SU-DHL-6 (cell line): ENCODE data around the gene PECR.

Experiments
- CTCF ChIP-seq: fragments of 200-600 bp; sonication (generic); IDR thresholded peaks from one replicate; pipeline ENCODE4 v1.5.1; 2017; ENCODE audit warnings: antibody characterized with exemption, mild to moderate bottlenecking, low read length, moderate library complexity; ENCODE audit not compliant: insufficient read depth, poor library complexity, severe bottlenecking
- EZH2phosphoT487 ChIP-seq: fragments of 200-600 bp; sonication (generic), shearing (Covaris generic); conservative IDR thresholded peaks from 2 replicates; pipeline ENCODE4 v1.6.1; 2018; ENCODE audit warnings: mild to moderate bottlenecking, antibody characterized with exemption, low read length, moderate library complexity, mixed read lengths

- TF ChIP-seq EZH2phosphoT487: no peak
- no peak for TF ChIP-seq CTCF
Measured at GRCh38 chr2:216008387-216008786, 73.2 kb downstream of the PECR start.
